K562 (cell line): ENCODE measurements around the gene EFHD2. TPM values are rescaled to one million over a fixed set of nuclear protein-coding genes. Genes with fewer than 3 reads are reported as not detected.

ENCODE experiments used
- CBFA2T3 ChIP-seq: fragments of 450-650 bp; IDR thresholded peaks from 2 replicates; pipeline ENCODE4 v1.6.1; 2017
- ELF1 ChIP-seq: fragments of 200-800 bp; sonication (Bioruptor generic); IDR thresholded peaks from 2 replicates; pipeline ENCODE4 v1.6.1; 2016; ENCODE audit warnings: missing genetic modification characterization, missing compliant biosample characterization
- HNRNPH1 ChIP-seq: fragments of 200-400 bp; formaldehyde crosslinking; optimal IDR thresholded peaks from 2 replicates; pipeline ENCODE3; 2017; ENCODE audit warnings: low read depth, mild to moderate bottlenecking, low read length, moderate library complexity
- NR2C1 ChIP-seq, 2 experiments: fragments of 450-650 bp; IDR thresholded peaks; 2 replicates each; pipeline ENCODE4 v1.6.1; 2017; ENCODE audit warnings: mild to moderate bottlenecking in 2 of 2, antibody characterized with exemption in 1 of 2, inconsistent platforms in 1 of 2, missing compliant biosample characterization in 1 of 2, missing genetic modification characterization in 1 of 2
- NR2F6 ChIP-seq: fragments of 450-650 bp; formaldehyde crosslinking; IDR thresholded peaks from 2 replicates; pipeline ENCODE4 v1.4.0; 2020; ENCODE audit warnings: mild to moderate bottlenecking
- RBM14 ChIP-seq: fragments of 200-400 bp; formaldehyde crosslinking; IDR thresholded peaks from 2 replicates; pipeline ENCODE4 v1.6.1; 2018; ENCODE audit warnings: low read depth, mild to moderate bottlenecking, low read length, moderate library complexity, borderline replicate concordance; ENCODE audit not compliant: insufficient read depth
- TARDBP ChIP-seq: fragments of 450-650 bp; IDR thresholded peaks from 2 replicates; pipeline ENCODE4 v1.6.1; 2016
- TCF7L2 ChIP-seq: fragments of 150-350 bp; IDR thresholded peaks from 2 replicates; pipeline ENCODE4 v1.6.1; 2016; ENCODE audit warnings: low read depth, mild to moderate bottlenecking, low read length, moderate library complexity
- TEAD1 ChIP-seq, 2 experiments: fragments of 450-650 bp in 1 of 2; sonication (generic) in 1 of 2; formaldehyde crosslinking; IDR thresholded peaks; 2 replicates each; pipeline versions ENCODE4 v1.4.0 to v1.8.0; 2020 to 2022; ENCODE audit warnings: mild to moderate bottlenecking in 2 of 2, missing genetic modification reagents in 1 of 2
- ZNF436 ChIP-seq: fragments of 250-450, 450-650 bp; sonication (Bioruptor Pico); formaldehyde crosslinking; IDR thresholded peaks from 2 replicates; pipeline ENCODE4 v1.7.0; 2020; ENCODE audit warnings: mild to moderate bottlenecking
- polyA plus RNA-seq, 8 experiments: library from polyadenylated mRNA; depleted of rRNA in 4 of 8; stranded (reverse) in 5 of 8; unstranded in 3 of 8; fragments of >200 nt; fragmentation: Nextera tagmentation in 2 of 8; fragmentation: Illumina TruSeq in 1 of 8; extraction: Ambion mirVana in 2 of 8; extraction: Trizol in 1 of 8; gene quantifications; 2 replicates each; pipeline versions ENCODE4 v1.2.1 to v1.2.3, GENCODE V29; 2011 to 2014; ENCODE audit warnings: inconsistent platforms in 1 of 8, missing spikeins in 1 of 8
- total RNA-seq, 7 experiments: library from RNA; depleted of rRNA in 6 of 7; stranded (reverse); fragments of >200 nt in 6 of 7; fragmentation: Illumina TruSeq in 2 of 7; extraction: Trizol in 2 of 7; gene quantifications; 2 replicates each; pipeline versions ENCODE4 v1.2.1 to v1.2.3, GENCODE V29; 2011 to 2021; ENCODE audit warnings: low replicate concordance in 1 of 7
- TF ChIP-seq, protein P1 (sequence below): fragments of 450-650 bp; IDR thresholded peaks from 2 replicates; pipeline ENCODE4 v1.6.1; 2018; ENCODE audit not compliant: partially characterized antibody
- TF ChIP-seq, protein P2 (sequence below): sonication (generic); formaldehyde crosslinking; IDR thresholded peaks from 2 replicates; pipeline ENCODE4 v1.8.0; 2022; ENCODE audit warnings: missing genetic modification reagents, mild to moderate bottlenecking, moderate library complexity, borderline replicate concordance
- TF ChIP-seq, protein P3 (sequence below): fragments of 250-450 bp; sonication (Bioruptor Pico); IDR thresholded peaks from 2 replicates; pipeline ENCODE4 v1.4.0; 2020; ENCODE audit warnings: mild to moderate bottlenecking, moderate library complexity
- TF ChIP-seq, protein P4 (sequence below): fragments of 200-400 bp; formaldehyde crosslinking; IDR thresholded peaks from 2 replicates; pipeline ENCODE4 v1.6.1; 2017; ENCODE audit warnings: mild to moderate bottlenecking, low read depth, low read length, moderate library complexity
- TF ChIP-seq, protein P5 (sequence below): fragments of 250-450 bp; sonication (Bioruptor Pico); IDR thresholded peaks from 2 replicates; pipeline ENCODE4 v1.8.0; 2022; ENCODE audit warnings: moderate library complexity, mild to moderate bottlenecking, inconsistent platforms

The EFHD2 gene
- total and polyA plus RNA-seq, 9 of the 15 experiments (the other 6 are each of a cell fraction or from before 2014, with no cell fraction given): 1.7 to 73.5 (median 25.2) TPM

DNA sequence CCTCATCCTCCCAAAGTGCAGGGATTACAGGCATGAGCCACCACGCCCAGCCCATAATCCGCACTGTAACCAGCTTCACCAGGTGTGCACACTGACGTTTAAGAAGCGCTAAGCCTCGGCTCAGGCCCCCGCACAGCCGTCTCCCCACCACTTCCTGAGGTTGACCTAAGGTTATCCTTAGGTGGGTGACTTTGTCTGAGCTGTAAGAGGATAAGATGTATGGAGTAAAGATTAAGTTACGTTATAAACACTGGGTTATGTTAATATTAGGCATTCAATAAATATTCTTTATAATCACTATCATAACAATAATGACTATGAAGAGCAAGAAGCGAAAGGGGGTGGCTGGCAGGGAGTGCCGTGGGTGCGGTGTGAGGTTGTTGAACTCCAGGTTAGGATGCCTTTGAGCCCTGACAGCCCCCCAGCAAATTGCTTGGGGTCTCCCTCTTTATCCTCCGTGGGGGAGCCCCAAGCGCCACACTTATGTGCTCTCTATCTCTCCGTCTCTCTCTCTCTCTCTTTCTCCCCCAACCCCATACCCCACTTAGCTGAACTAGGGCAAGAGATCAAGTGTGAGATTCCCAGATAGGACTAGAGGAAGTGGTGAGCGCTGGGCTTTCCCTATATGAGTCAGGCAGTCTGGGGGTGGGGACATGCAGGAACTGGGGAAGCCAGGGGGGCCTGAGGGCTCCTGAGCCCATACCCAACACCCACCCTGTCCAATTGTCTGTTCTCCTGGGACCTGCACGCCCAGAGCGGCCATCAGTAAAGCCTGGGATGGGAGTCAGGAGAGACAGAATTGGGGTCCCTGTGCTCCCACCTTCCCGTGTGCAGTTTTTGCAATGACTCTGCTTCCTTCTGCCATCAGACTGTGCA, 7.6 kb downstream of the EFHD2 start (continued):
- TF ChIP-seq, protein P1, sequence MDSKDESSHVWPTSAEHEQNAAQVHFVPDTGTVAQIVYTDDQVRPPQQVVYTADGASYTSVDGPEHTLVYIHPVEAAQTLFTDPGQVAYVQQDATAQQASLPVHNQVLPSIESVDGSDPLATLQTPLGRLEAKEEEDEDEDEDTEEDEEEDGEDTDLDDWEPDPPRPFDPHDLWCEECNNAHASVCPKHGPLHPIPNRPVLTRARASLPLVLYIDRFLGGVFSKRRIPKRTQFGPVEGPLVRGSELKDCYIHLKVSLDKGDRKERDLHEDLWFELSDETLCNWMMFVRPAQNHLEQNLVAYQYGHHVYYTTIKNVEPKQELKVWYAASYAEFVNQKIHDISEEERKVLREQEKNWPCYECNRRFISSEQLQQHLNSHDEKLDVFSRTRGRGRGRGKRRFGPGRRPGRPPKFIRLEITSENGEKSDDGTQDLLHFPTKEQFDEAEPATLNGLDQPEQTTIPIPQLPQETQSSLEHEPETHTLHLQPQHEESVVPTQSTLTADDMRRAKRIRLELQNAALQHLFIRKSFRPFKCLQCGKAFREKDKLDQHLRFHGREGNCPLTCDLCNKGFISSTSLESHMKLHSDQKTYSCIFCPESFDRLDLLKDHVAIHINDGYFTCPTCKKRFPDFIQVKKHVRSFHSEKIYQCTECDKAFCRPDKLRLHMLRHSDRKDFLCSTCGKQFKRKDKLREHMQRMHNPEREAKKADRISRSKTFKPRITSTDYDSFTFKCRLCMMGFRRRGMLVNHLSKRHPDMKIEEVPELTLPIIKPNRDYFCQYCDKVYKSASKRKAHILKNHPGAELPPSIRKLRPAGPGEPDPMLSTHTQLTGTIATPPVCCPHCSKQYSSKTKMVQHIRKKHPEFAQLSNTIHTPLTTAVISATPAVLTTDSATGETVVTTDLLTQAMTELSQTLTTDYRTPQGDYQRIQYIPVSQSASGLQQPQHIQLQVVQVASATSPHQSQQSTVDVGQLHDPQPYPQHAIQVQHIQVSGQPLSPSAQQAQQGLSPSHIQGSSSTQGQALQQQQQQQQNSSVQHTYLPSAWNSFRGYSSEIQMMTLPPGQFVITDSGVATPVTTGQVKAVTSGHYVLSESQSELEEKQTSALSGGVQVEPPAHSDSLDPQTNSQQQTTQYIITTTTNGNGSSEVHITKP: peak; percentile 74
- TF ChIP-seq NR2C1 (IDR thresholded peaks at IDR 0.05) (no peak), NR2C1 (tag; IDR thresholded peaks at IDR 0.05) (no peak), NR2F6 (peak; percentile 71; the same call in 1 of the 2 replicates), HNRNPH1 (no peak), TCF7L2 (no peak), ELF1 (tag) (peak; percentile 42; the same call in 1 of the 2 replicates), TARDBP (no peak), CBFA2T3 (peak; percentile 47), TEAD1 (CRISPR knock-in tag; IDR thresholded peaks at IDR 0.05) (0 out of 4 replicates have a peak, but pooled peaks of 1 of the 2 experiments have one; percentile 27), RBM14 (no peak), ZNF436 (no peak)
- TF ChIP-seq, protein P2, sequence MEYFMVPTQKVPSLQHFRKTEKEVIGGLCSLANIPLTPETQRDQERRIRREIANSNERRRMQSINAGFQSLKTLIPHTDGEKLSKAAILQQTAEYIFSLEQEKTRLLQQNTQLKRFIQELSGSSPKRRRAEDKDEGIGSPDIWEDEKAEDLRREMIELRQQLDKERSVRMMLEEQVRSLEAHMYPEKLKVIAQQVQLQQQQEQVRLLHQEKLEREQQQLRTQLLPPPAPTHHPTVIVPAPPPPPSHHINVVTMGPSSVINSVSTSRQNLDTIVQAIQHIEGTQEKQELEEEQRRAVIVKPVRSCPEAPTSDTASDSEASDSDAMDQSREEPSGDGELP (CRISPR knock-in tag): peak; percentile 42; the same call in 1 of the 2 replicates
- TF ChIP-seq, protein P3, sequence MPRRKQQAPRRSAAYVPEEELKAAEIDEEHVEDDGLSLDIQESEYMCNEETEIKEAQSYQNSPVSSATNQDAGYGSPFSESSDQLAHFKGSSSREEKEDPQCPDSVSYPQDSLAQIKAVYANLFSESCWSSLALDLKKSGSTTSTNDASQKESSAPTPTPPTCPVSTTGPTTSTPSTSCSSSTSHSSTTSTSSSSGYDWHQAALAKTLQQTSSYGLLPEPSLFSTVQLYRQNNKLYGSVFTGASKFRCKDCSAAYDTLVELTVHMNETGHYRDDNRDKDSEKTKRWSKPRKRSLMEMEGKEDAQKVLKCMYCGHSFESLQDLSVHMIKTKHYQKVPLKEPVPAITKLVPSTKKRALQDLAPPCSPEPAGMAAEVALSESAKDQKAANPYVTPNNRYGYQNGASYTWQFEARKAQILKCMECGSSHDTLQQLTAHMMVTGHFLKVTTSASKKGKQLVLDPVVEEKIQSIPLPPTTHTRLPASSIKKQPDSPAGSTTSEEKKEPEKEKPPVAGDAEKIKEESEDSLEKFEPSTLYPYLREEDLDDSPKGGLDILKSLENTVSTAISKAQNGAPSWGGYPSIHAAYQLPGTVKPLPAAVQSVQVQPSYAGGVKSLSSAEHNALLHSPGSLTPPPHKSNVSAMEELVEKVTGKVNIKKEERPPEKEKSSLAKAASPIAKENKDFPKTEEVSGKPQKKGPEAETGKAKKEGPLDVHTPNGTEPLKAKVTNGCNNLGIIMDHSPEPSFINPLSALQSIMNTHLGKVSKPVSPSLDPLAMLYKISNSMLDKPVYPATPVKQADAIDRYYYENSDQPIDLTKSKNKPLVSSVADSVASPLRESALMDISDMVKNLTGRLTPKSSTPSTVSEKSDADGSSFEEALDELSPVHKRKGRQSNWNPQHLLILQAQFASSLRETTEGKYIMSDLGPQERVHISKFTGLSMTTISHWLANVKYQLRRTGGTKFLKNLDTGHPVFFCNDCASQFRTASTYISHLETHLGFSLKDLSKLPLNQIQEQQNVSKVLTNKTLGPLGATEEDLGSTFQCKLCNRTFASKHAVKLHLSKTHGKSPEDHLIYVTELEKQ (CRISPR knock-in tag): no peak
- TF ChIP-seq, protein P4, sequence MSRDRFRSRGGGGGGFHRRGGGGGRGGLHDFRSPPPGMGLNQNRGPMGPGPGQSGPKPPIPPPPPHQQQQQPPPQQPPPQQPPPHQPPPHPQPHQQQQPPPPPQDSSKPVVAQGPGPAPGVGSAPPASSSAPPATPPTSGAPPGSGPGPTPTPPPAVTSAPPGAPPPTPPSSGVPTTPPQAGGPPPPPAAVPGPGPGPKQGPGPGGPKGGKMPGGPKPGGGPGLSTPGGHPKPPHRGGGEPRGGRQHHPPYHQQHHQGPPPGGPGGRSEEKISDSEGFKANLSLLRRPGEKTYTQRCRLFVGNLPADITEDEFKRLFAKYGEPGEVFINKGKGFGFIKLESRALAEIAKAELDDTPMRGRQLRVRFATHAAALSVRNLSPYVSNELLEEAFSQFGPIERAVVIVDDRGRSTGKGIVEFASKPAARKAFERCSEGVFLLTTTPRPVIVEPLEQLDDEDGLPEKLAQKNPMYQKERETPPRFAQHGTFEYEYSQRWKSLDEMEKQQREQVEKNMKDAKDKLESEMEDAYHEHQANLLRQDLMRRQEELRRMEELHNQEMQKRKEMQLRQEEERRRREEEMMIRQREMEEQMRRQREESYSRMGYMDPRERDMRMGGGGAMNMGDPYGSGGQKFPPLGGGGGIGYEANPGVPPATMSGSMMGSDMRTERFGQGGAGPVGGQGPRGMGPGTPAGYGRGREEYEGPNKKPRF: no peak
- TF ChIP-seq, protein P5, sequence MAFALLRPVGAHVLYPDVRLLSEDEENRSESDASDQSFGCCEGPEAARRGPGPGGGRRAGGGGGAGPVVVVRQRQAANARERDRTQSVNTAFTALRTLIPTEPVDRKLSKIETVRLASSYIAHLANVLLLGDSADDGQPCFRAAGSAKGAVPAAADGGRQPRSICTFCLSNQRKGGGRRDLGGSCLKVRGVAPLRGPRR (CRISPR knock-in tag): no peak
